GM18858 (cell line): ENCODE data around the gene CST5.
"Not testable (repeated sequence)": the region's sequence is repeated elsewhere in the genome, so short reads cannot be mapped to it uniquely, and the experiment has no call there.

Source experiments
- ATAC-seq: cut with Tn5 transposase; IDR thresholded peaks from one replicate; pipeline ENCODE4 v1.9.1; 2021; ENCODE audit not compliant: unreplicated experiment

Gene CST5, protein sequence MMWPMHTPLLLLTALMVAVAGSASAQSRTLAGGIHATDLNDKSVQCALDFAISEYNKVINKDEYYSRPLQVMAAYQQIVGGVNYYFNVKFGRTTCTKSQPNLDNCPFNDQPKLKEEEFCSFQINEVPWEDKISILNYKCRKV

DNA sequence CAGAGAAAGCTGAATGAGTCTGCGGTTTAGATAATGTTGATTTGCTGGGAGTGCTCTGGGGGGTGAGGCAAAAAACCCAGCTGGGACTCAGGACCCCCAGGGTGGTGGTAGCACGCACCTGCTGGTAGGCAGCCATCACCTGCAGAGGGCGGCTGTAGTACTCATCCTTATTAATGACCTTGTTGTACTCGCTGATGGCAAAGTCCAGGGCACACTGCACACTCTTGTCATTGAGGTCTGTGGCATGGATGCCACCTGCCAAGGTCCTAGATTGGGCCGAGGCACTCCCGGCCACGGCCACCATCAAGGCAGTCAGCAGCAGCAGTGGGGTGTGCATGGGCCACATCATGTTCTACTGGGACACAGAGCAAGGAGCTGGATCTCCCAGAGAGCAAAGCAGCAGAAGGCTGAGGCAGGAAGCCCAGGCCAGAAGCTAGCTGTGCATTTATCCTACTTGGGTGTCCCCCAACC, at the start of gene CST5:
TSS of gene CST5 (minus strand) at position 421 of the 471 bp plus-strand sequence. CDS start at position 349, 72 bp downstream.
- ATAC-seq = no peak

DNA sequence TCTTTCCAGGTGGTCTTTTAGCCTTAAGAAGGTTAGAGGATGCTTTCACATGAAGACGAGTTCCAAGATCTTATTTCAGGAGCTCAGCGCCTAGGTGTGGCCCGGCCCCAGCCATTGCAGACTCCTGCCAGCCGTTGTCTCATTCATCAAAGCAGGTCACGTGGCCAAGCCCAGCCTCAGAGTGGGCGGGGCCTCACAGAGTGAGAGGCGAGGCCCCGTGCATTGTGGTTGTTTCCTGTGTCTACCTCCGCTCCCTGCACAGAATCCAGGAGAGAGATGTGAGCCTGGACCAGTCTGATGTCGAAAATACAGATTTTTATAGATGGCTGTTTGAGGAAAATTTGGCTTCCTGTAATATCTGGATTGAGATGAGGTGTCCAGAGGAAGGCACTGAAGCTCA, 49.2 kb upstream of the CST5 start:
- ATAC-seq = no peak

DNA sequence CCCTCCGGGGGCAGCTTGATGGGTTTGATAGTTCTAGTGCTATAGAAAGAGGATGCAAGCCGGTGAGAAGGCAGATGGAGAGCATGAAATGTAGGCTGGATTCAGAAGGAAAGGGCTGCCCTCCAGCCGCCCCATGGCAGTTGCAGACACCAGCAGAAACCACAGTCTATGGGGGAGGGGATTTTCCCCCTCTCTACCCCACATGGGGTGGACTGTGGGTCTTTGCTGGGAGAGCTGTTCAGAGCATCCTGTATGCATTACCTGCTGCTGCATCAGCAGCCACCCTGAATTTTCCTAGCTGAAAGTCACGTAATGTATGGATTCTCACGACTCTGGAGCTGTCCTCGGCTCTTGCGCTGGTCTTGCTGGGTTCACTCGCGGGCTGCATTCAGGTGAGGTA, 48.8 kb upstream of the CST5 start:
- ATAC-seq = no peak

DNA sequence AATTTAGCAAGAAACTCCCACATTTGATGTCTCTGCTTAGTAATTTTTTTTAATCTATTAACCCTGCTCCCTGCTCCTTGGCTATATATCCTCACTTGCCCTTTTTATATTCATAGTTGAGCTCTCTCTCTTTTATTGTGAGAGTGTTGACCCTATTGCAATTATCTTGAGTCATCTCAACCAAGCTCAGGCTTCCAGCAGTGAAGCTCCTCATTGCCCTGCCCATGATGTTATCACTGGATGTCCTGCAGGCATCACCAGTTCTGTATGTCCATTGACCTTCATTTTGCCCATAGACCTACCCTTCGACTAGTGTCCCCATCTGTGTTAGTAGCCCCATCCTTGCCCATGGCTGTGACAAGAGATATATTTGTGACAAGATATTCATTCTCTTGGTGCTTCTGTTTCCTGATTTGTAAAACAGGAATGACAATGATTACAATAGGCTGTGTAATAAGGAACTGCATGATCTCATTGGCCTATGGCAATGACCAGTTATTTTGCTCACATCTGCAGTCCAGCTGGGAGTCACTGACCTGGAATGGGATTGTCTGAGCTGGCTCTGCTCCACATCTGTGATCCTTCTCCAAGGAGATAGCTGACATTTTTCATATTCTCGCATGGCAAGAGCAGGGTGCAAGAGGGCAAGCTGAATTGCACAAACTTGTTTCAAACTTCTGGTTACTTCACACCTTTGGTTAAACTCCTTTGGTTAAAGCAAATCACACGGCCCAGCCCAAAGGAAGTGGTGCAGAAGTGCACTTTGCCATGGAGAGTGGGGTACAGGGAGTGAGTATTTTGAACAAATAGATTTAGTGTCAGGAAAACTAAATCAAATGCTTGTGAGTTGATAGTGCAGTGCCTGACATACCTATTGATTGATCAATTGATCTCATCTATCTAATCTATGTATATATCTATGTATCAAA, 47.7 kb upstream of the CST5 start:
- no peak for ATAC-seq

DNA sequence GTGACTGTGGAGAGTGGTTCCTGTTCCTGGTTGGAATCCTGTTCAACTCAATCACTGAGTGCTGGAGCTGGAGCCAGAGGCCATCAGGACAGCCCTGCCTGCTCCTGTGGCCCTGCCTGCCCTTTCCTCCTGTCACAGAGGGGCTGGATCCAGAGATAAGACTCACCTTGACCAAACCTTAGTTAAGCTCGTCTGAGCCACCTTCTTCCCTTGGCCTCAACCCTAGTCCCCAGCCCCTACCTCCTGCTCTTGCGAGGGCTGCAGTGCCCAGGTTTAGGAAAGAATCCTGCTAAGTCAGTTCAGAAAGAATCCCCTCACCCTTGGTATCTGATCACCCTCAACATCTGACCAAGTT, 47.0 kb upstream of the CST5 start:
- no peak for ATAC-seq

DNA sequence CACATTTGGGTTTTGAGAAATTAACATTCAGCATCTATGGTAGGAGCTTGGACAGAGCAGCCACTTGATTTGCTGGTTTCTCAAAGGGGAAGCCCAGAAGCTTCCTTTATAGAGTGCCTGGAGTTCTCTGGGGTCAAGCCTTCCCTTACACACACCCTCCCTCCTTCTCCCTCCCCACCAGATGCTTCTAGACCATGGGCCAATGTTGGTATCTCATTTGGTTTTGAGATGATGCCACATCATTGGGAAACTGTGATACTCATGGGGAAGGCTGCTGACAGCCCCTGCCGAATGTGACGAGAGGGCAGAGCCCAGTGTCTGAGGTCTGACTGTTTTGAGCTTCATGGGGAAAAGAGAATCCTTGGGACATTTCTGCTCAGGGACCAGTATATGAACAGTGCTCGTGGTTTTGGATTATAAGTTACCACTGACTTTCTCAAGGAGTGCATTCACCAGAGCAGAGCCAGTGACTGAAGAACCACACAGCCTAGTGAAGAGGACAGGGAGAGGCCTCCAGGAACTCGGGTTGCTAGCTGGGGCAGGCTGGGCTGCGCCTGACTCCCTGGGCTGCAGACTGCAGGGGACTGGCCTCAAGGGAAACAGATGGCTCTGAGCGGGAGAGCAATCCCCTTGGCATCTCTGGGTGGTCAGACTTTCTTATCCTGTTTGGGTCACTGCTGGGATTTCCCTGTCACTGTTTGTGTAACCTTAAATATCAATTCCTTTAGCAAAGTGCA, 46.4 kb upstream of the CST5 start:
- no peak for ATAC-seq

DNA sequence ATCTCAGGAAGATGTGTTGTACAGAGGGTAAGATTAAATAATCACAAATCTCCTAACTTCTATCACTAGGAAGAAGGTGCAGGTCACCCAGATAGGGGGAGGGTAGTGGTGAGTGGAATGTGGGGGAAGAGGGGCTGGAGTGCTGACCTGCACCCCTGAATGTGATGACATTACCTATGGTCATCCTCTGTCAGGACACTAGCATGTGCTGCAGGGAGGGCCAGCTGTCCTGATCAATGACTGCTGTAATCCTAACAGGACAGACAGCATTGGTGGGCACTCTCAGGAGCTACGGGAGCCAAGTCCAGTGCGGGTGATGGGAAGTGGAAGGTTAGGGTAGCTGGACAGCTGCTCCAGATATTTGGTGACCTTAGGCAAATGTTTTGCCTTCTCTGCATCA, 45.2 kb upstream of the CST5 start:
- ATAC-seq = no peak

DNA sequence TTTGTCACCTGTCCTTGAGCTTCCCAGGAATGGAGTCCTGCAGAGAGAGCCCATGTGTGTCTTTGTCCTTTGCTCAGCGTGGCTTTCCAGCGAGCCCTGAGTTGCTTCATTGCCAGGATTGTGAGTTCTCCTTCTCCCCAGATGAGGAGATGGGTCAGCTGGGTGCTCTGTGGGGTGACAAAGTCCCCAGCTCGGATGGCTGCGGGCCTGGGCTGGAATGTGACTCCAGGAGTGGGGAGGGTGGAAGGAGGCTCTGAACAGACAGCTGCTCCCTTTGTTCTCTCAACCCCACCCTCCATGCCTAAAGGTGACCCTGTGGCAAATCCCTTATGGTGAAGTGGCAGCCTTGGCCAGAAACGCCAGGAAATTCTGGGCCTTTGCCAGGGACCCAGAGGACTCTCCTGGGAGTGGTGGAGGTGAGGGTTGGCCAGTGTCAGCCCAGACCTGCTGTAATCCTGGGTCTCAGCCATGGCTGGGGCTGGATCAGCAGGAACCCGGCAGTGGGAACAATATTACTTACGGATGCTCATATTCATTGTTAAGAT, 44.4 kb upstream of the CST5 start:
- ATAC-seq = no peak

DNA sequence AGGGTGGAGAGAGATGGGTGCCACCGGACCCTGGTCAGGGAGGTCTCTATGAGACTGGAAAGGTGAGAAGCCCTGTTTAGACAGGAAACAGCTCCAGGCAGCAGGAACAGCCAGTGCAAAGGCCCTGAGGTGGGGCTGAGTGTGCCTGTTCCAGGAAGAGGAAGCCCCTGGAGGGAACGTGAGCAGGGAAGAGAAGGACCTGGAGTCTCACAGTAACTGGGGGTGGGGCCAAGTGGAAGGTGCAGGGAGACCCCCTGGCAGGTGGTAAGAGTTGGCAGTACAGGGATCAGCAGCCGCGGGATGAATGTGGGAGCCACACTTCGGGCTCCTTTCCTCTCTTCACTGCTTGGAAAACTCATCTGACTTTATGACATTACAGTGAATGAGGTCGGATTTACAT, 43.8 kb upstream of the CST5 start:
- no peak for ATAC-seq

DNA sequence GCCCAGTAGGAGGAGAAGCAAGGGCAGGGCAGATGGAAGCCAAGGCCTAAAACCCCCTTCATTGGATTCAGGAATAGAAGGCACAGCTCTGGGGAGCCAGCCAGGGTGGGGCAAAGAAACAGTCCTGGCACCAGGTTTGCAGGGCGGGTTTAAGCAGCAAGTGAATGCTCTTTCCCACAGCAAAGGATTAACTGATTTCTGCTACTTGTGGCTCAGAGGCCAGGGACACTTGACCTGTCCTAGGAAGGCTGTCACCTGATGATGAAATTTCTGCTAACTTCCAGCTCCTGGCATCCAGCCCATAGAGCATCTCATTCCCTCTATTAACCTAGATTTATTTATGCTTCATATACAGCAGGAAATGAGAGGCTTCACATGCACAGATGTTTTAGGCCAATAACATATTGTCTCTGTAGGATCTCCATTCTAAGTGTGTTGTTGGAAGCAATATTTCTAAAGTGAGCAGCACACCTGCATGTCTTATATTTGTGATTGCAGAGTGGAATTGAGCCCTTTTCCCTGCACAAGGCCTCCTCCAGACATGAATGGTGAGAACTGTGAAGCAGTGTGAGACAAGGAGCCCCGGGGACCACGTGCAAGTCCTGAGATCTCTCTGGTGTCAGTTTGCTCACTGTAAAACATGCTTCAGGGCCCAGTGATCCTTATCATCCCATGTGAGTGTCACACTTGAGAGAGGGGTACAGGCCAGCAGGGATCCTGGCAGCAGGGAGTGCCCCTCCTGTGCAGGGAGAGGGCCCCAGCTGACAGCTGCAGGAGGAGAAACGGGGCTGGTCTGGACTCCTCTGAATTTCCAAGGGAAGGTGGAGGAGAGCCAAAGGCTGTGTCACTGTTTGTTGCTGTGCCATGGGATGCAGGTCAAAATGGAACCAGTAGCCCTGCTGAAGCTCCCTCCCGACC, 41.1 kb upstream of the CST5 start:
- no peak for ATAC-seq

DNA sequence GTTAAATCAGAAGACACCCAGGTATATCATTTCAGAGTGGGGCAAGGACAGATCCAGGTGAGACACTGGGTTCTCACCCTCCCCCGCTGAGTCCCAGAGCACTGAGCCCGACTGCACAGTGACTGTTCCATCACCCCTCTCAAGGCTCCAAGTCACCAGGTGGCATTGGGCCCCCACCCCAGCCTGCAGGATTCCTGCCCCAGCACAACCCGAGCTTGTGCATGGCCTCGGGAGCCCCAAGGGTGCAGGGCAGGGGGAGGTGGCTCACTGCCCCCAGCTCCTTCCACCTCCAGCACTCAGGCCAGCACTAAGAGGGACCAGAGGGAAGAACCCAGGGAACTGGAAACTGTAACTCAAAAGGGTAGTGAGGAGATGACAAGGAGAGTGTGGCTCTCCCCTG, 39.3 kb upstream of the CST5 start:
- no peak for ATAC-seq

DNA sequence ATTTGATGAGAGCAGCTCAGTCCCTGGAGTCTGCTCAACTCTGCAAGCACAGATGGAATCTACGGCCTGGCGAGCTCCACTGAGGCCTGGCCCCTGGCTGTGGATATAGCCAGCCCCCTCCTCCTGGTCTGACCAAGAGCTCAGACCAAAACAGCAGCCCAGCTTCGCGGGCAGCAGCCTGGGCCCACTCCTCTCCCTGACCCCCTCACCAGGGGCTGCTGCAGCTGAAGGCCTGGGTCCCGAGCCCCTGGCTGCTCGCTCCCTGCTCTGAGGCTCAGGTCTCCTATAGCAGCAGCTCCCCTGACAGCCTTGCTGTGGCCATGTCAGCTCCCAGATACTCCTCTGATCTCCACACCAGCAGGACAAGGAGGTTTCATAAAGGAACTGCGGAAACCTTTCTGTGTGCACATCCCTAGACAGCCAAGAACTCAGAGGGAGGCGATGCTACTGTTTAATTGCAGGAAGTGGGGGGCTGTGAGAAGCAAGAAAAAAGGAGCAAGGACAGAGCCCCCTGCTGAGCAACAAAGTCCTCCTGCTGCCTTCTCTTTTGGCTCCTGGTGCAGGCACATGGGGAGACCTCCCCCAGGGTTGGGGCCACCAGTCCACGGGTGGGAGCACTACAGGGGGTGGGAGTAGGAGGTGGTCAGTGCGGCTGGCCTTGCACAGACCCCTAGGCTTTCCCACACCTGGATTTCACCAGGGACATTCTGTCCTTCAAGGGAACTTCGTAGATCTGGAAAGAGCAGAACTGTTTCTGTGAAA, 38.7 kb upstream of the CST5 start:
- no peak for ATAC-seq

DNA sequence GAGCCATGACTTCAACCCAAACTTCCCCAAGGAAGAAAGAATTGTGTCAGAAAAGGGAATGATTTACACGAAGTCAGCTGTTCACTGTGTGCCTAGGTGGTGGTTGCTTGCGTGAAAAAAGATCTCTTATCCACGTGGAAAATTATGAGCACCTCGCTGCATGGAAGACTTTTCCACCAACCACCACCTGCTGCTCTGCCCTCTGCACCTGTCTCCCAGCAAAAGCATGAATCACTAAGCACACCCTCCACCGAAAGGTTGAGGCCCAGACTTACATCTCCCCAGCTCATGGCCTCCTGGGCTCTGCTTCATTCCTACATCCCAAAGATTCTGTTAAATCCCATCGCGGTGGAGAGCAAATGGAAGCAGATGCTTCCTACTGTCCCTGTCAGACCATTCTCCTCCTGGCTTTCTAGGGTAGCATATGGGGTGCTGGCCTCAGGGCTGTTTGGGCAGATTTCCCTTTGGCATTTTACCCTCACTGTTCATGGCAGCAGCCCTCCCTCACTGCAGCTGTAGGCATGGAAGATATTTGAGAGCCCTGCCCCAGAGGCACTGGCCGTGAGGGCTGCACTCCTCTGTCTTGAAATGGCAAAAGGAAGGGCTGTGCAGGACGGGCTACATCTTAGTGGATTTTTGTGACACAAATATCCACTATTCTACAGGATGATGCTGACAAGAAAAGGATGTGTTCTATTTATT, 37.6 kb upstream of the CST5 start:
- ATAC-seq = no peak

DNA sequence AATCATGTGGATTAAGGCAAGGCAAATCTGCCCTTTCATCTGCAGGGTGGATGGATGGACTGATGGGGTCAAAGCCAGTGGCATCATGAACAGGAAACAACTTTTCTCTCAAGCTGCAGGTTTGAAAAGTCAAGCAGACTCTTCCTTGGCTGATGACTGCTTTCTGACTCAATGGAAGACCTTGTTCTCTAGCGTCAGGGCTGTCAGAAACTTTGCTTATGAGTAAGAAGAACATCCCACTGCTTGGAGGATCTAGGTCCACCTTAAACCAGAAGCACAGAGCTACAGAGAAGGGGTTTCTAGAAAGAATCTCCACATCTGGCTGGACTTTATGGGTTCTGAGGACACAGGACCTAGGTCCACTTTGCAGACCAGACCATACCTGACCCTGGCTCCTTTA, 36.3 kb upstream of the CST5 start:
- no peak for ATAC-seq

DNA sequence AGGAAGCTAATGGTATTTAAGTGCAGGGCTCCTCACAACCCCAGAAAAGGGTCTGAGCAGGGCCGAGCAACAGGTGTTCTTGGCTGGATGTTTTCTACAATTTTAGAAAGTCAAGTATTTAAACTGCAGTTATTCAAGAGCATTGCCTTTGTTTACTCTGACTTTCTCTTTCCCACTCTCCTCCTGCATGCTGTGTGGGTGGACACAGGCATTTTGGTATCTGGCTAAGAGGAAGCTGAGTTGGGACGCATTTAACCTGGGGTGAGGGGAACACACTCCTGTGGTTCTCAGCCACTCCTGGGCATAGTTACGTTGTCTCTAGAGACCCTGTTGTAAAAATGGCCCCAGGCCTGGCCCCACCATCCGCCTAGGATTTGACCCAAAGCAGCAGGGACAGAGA, 34.9 kb upstream of the CST5 start:
- not testable (repeated sequence) for ATAC-seq

DNA sequence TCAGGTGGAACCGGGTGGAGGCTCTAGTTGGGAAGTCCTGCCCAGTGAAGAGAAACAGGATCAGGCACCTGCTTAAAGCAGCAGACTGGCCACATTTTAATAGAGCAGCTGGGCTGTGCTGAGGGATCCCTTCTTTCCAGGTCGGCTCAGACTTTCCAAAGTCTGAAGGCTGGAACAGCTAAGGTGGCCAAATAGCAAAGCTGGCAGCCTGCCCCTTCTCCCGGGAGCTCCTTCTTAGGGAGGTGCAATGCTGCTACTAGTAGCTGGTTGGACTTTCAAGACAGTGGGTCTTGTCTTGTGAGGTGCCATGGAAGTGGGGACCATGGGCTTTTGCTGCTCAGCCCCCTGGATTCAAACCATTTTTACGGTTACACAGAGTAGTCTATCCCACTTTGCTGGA, 30.7 kb upstream of the CST5 start:
- ATAC-seq = no peak

DNA sequence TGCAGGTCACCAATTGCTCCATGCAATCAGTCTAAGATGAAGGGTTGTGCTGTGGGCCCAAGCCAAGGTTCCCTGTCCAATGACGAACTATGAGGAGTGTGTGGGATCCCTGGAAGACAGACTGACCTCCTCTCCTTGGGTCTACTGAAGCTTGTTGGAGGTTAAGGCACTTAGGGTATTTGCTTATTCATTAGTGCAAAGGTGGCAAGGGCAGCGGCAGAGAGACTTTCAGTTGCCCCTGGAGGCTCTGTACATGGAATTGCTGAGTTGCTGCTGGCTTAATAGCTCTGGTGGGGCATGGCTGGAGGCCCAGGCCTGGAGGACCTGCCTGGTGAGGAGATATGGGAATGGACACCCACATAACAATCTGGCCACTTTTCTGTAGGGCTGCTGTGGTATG, 29.8 kb upstream of the CST5 start:
- no peak for ATAC-seq

DNA sequence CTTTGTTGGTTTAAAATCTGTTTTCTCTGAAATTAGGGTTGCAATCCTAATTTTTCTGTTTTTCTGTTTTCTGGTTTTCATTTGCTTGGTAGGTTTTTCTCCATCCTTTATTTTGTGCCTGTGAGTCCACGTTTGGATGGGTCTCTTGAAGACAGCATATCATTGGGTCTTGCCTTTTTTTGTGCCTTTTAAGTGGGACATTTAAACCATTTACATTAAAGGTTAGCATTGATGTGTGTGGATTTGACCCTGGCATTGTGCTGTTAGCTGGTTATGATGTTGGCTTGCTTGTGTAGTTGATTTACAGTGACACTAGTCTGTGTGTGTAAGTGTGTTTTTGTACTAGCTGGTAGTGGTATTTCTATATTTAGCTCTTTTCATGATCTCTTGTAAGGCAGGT, 28.0 kb upstream of the CST5 start:
- no peak for ATAC-seq

DNA sequence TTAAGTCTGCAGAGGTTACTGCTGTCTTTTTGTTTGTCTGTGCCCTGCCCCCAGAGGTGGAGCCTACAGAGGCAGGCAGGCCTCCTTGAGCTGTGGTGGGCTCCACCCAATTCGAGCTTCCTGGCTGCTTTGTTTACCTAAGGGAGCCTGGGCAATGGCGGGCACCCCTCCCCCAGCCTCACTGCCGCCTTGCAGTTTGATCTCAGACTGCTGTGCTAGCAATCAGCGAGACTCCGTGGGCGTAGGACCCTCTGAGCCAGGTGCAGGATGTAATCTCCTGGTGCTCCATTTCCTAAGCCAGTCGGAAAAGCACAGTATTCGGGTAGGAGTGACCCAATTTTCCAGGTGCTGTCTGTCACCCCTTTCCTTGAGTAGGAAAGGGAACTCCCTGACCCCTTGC, 22.8 kb upstream of the CST5 start:
- ATAC-seq = not testable (repeated sequence)
